Activated CD8-positive, alpha-beta memory T cell treated with anti-CD3 and anti-CD28 coated beads, Interleukin-2, amount 50 U/mL, for 4 hours (primary cell): ENCODE results near the gene KLRD1.
"Not testable (repeated sequence)": the region's sequence is repeated elsewhere in the genome, so short reads cannot be mapped to it uniquely, and the experiment has no call there.

Experiments used
- DNase-seq: peaks from one replicate; pipeline ENCODE4 v3.0.0-alpha.2; 2020

KLRD1 gene

DNA sequence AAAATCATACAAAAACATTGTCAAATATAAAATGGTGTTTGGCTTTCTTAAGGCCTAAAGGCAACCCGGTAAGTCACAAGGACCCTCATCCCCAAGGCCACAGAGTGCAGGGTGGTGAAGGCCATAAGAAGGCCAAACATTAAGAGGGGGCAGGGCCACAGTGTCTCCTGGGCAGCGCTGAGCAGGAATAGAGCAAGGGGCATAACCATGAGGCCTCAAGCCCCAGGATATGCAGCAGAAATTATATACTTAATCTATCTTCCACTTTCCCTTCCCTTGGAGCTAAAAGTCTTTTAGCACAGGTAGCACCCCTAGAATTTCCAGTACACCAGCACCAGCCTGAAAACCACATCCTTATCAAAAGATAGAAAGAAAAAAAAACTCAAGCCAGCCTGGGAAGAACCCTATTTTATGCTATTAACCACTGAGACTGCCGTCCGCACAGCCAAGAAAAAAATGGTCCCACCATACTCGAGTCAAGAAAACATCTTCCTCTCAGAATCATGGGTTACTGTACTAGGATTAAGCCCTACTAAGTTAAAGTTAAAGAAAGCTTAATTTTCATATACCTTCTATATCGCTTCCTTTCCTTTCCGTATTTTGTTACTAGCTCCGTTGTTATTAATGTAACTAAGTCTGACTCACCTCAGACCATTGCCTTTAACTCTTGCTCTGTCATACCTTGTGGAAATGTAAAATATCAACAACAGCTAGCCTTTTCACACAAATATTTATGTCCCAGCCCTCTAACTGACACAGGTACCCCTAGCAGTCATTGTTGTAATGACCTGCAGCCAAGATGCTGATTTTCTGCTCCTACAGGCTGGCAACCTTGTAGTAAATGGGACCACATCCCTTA lies 62.1 kb downstream of the KLRD1 start:
- DNase-seq = no peak

GRCh38 chr12:10371893-10372535 lies 64.3 kb downstream of the KLRD1 start:
- DNase-seq = not testable (repeated sequence)

DNA sequence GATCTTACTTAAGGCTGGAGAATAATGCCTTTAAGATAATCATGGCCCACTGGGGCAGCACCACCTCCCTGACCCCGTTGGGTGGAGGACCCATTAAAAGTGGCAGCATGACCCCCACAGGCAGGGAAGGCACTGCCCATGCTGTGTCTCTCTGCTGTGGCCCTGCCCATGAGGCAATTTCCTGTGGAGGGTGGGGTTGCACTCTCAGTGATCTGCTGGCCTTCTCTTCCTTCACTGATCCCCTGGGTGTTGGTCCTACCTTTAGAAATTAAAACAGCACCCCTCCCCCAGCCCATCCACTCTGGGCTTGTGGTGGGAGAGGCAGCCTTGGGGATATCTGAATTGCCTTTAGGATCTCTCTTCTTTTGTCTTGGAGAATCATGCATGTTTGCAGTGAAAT lies 64.9 kb downstream of the KLRD1 start:
- no peak for DNase-seq

GRCh38 chr12:10374624-10375018 lies 67.0 kb downstream of the KLRD1 start:
- DNase-seq = no peak

- DNase-seq = peak; percentile 43
Measured at GRCh38 chr12:10378737-10379136, 71.1 kb downstream of the KLRD1 start.
